ENCODE data around the gene PRKG1. TPM values are rescaled to one million over a fixed set of nuclear protein-coding genes. Genes with fewer than 3 reads are reported as not detected.

Gene PRKG1
- total RNA-seq, 1 donor from 2014 or later = not detected

- intact Hi-C loops (cut with micrococcal nuclease) = no loop called here
Observed at GRCh38 chr10:51786016-51786683, 711.9 kb downstream of the PRKG1 start.

- intact Hi-C loops (cut with micrococcal nuclease) = no loop called here
Observed at GRCh38 chr10:51786684-51787035, 712.4 kb downstream of the PRKG1 start.

- intact Hi-C loops (cut with micrococcal nuclease) = no loop called here
Observed at GRCh38 chr10:51788273-51788672, 714.0 kb downstream of the PRKG1 start.

- intact Hi-C loops (cut with micrococcal nuclease) = no loop called here
Observed at GRCh38 chr10:51789118-51789517, 714.8 kb downstream of the PRKG1 start.

GRCh38 chr10:51789903-51790302, 715.6 kb downstream of the PRKG1 start:
- intact Hi-C loops (cut with micrococcal nuclease) = no loop called here

GRCh38 chr10:51792678-51793077, 718.4 kb downstream of the PRKG1 start:
- intact Hi-C loops (cut with micrococcal nuclease) = no loop called here

- intact Hi-C loops (cut with micrococcal nuclease) = no loop called here
Observed at GRCh38 chr10:51800121-51800520, 725.8 kb downstream of the PRKG1 start.

- intact Hi-C loops (cut with micrococcal nuclease) = no loop called here
Observed at GRCh38 chr10:51800725-51801424, 726.6 kb downstream of the PRKG1 start.

- intact Hi-C loops (cut with micrococcal nuclease) = no loop called here
Observed at GRCh38 chr10:51802030-51802429, 727.7 kb downstream of the PRKG1 start.

GRCh38 chr10:51804866-51805265, 730.6 kb downstream of the PRKG1 start:
- intact Hi-C loops (cut with micrococcal nuclease) = no loop called here

- intact Hi-C loops (cut with micrococcal nuclease) = no loop called here
Observed at GRCh38 chr10:51806079-51806835, 732.0 kb downstream of the PRKG1 start.

- intact Hi-C loops (cut with micrococcal nuclease) = no loop called here
Observed at GRCh38 chr10:51808187-51808586, 733.9 kb downstream of the PRKG1 start.

- intact Hi-C loops (cut with micrococcal nuclease) = no loop called here
Observed at GRCh38 chr10:51815723-51816122, 741.4 kb downstream of the PRKG1 start.

GRCh38 chr10:51821045-51821444, 746.8 kb downstream of the PRKG1 start:
- intact Hi-C loops (cut with micrococcal nuclease) = no loop called here

- intact Hi-C loops (cut with micrococcal nuclease) = no loop called here
Observed at GRCh38 chr10:51821745-51822144, 747.5 kb downstream of the PRKG1 start.

- intact Hi-C loops (cut with micrococcal nuclease) = no loop called here
Observed at GRCh38 chr10:51832652-51833383, 758.5 kb downstream of the PRKG1 start.

- intact Hi-C loops (cut with micrococcal nuclease) = no loop called here
Observed at GRCh38 chr10:51834548-51834947, 760.3 kb downstream of the PRKG1 start.

- intact Hi-C loops (cut with micrococcal nuclease) = no loop called here
Observed at GRCh38 chr10:51838471-51838870, 764.2 kb downstream of the PRKG1 start.

- intact Hi-C loops (cut with micrococcal nuclease) = no loop called here
Observed at GRCh38 chr10:51843966-51844365, 769.7 kb downstream of the PRKG1 start.

- intact Hi-C loops (cut with micrococcal nuclease) = no loop called here
Observed at GRCh38 chr10:51846856-51847506, 772.7 kb downstream of the PRKG1 start.

GRCh38 chr10:51852297-51852696, 778.0 kb downstream of the PRKG1 start:
- intact Hi-C loops (cut with micrococcal nuclease) = no loop called here
